Brain microvascular endothelial cell (primary cell): Measurements from ENCODE around the gene YY1.

Experiments used
- DNase-seq: peaks from one replicate; pipeline ENCODE4 v3.0.0-alpha.2; 2020
- H3K27ac ChIP-seq: fragments of 250-450 bp; sonication (Bioruptor Pico); 2 replicates; pipeline ENCODE4 v1.5.1; 2020; ENCODE audit warnings: mild to moderate bottlenecking, moderate library complexity
- H3K27me3 ChIP-seq: fragments of 250-450 bp; sonication (Bioruptor Pico); replicated peaks from 2 replicates; pipeline ENCODE4 v1.5.1; 2020; ENCODE audit warnings: mild to moderate bottlenecking
- H3K36me3 ChIP-seq: fragments of 250-450 bp; sonication (Bioruptor Pico); replicated peaks from 2 replicates; pipeline ENCODE4 v1.5.1; 2020; ENCODE audit warnings: mild to moderate bottlenecking
- H3K4me3 ChIP-seq: 2 replicates; pipeline ENCODE4 v1.5.1; 2011; ENCODE audit warnings: low read depth, mild to moderate bottlenecking, control low read depth, low read length, moderate library complexity
- CTCF ChIP-seq: IDR thresholded peaks from 2 replicates; pipeline ENCODE4 v1.5.1; 2011; ENCODE audit warnings: low read depth, mild to moderate bottlenecking, moderate library complexity, low read length, control low read depth, inconsistent platforms; ENCODE audit errors: missing control alignments
- in situ Hi-C: cut with HindIII; loops from 2 replicates; pipeline ENCODE4 v1.10.0; 2017; ENCODE audit warnings: low sequenced_read_pairs, low pct_ligation_motif_present

YY1 gene

GRCh38 chr14:100322138-100322957 lies 83.4 kb downstream of the YY1 start:
- no peaks in the 10 kb centered on the region for H3K27me3 ChIP-seq
- no peak for DNase-seq
- H3K36me3 ChIP-seq = no peaks in the 10 kb centered on the region
- no peak for TF ChIP-seq CTCF
- no peak overlapping the region for H3K27ac ChIP-seq
- H3K4me3 ChIP-seq = no peak overlapping the region
- in situ Hi-C loops = no loop called here

- no peak within 1 kb of the TSS for H3K27ac ChIP-seq
- no peak within 1 kb of the TSS for H3K4me3 ChIP-seq
- H3K27me3 ChIP-seq = no peaks in the 10 kb centered on the region
- no peak for TF ChIP-seq CTCF
- DNase-seq = no peak
- no peaks in the 10 kb centered on the region for H3K36me3 ChIP-seq
- in situ Hi-C loops = no loop called here
These were observed 84.4 kb downstream of the YY1 start, which contains the start of gene SLC25A47 for GRCh38 chr14:100323121-100323941. TSS of gene SLC25A47 (plus strand) at chr14:100323339. CDS start at chr14:100323415, 76 bp downstream.

GRCh38 chr14:100323942-100324307 lies 85.0 kb downstream of the YY1 start:
- in situ Hi-C loops = no loop called here
- Histone ChIP-seq H3K36me3 (no peaks in the 10 kb centered on the region), H3K27ac (no peak overlapping the region), H3K4me3 (no peak overlapping the region), H3K27me3 (no peaks in the 10 kb centered on the region)
- no peak for DNase-seq
- TF ChIP-seq CTCF = no peak

GRCh38 chr14:100325231-100325632 lies 86.3 kb downstream of the YY1 start:
- H3K27me3 ChIP-seq = no peaks in the 10 kb centered on the region
- DNase-seq = no peak
- no peak overlapping the region for H3K27ac ChIP-seq
- no peaks in the 10 kb centered on the region for H3K36me3 ChIP-seq
- no peak overlapping the region for H3K4me3 ChIP-seq
- in situ Hi-C loops = no loop called here
- TF ChIP-seq CTCF = no peak

- DNase-seq = no peak
- Histone ChIP-seq H3K27ac (no peak overlapping the region), H3K4me3 (no peak overlapping the region), H3K27me3 (no peaks in the 10 kb centered on the region), H3K36me3 (no peaks in the 10 kb centered on the region)
- TF ChIP-seq CTCF = no peak
- in situ Hi-C loops = no loop called here
These were observed 87.0 kb downstream of the YY1 start for GRCh38 chr14:100325958-100326357.
